AG20443 (cell line): ENCODE results near the gene IL10RA.
"Not testable (repeated sequence)": the region's sequence is repeated elsewhere in the genome, so short reads cannot be mapped to it uniquely, and the experiment has no call there.

Experiments
- DNase-seq: peaks from one replicate; pipeline ENCODE4 v3.0.0; 2012; ENCODE audit warnings: low spot score, mixed read lengths

IL10RA gene

GRCh38 chr11:118007563-118008270 is 21.5 kb downstream of the IL10RA start:
- DNase-seq = not testable (repeated sequence)

- DNase-seq = no peak
Measured at GRCh38 chr11:118008271-118008911, 22.2 kb downstream of the IL10RA start.

- DNase-seq = no peak
Measured at GRCh38 chr11:118009864-118010737, 23.9 kb downstream of the IL10RA start.

- no peak for DNase-seq
Measured at GRCh38 chr11:118010738-118011461, 24.7 kb downstream of the IL10RA start.

- peak; percentile 36 for DNase-seq
Measured at GRCh38 chr11:118012083-118012669, 26.0 kb downstream of the IL10RA start.

GRCh38 chr11:118014022-118014421 is 27.8 kb downstream of the IL10RA start:
- DNase-seq = no peak

GRCh38 chr11:118015385-118015841 is 29.2 kb downstream of the IL10RA start:
- no peak for DNase-seq

GRCh38 chr11:118016104-118016503 is 29.9 kb downstream of the IL10RA start:
- no peak for DNase-seq

GRCh38 chr11:118017111-118017510 is 30.9 kb downstream of the IL10RA start:
- no peak for DNase-seq

GRCh38 chr11:118017631-118018315 is 31.6 kb downstream of the IL10RA start:
- DNase-seq = no peak

- no peak for DNase-seq
Measured at GRCh38 chr11:118018401-118018800, 32.2 kb downstream of the IL10RA start.

GRCh38 chr11:118021146-118021545 is 35.0 kb downstream of the IL10RA start:
- DNase-seq = no peak

- DNase-seq = no peak
Measured at GRCh38 chr11:118027694-118028093, 41.5 kb downstream of the IL10RA start.

- no peak for DNase-seq
Measured at GRCh38 chr11:118028626-118029025, 42.4 kb downstream of the IL10RA start.

- no peak for DNase-seq
Measured at GRCh38 chr11:118033443-118033842, 47.2 kb downstream of the IL10RA start.

GRCh38 chr11:118042141-118042540 is 55.9 kb downstream of the IL10RA start:
- DNase-seq = no peak

GRCh38 chr11:118042796-118043195 is 56.6 kb downstream of the IL10RA start:
- DNase-seq = no peak

GRCh38 chr11:118045191-118045590 is 59.0 kb downstream of the IL10RA start:
- no peak for DNase-seq

- DNase-seq = no peak
Measured at GRCh38 chr11:118046051-118046963, 60.1 kb downstream of the IL10RA start.
